Fibroblast of the aortic adventitia (primary cell): Measurements from ENCODE around the gene ZNF423. TPM values are rescaled to one million over a fixed set of nuclear protein-coding genes. Genes with fewer than 3 reads are reported as not detected.

Experiments used
- DNase-seq: peaks from one replicate; pipeline ENCODE4 v3.0.0-alpha.2; 2010; ENCODE audit warnings: low read depth
- H3K4me3 ChIP-seq: 2 replicates; pipeline ENCODE4 v1.5.1; 2011; ENCODE audit warnings: low read depth, mild to moderate bottlenecking, control low read depth, low read length, moderate library complexity
- total RNA-seq: library from RNA; depleted of rRNA; stranded (reverse); fragments of >200 nt; gene quantifications from 2 replicates; pipeline ENCODE4 v1.2.3, GENCODE V29; 2012; ENCODE audit warnings: low replicate concordance
- TF ChIP-seq, protein P1 (sequence below): IDR thresholded peaks from 2 replicates; pipeline ENCODE4 v1.5.1; 2011; ENCODE audit warnings: mild to moderate bottlenecking, low read length, control low read depth, inconsistent platforms; ENCODE audit not compliant: insufficient read depth

ZNF423 gene
- total RNA-seq, 1 donor, result 13.5 TPM

DNA sequence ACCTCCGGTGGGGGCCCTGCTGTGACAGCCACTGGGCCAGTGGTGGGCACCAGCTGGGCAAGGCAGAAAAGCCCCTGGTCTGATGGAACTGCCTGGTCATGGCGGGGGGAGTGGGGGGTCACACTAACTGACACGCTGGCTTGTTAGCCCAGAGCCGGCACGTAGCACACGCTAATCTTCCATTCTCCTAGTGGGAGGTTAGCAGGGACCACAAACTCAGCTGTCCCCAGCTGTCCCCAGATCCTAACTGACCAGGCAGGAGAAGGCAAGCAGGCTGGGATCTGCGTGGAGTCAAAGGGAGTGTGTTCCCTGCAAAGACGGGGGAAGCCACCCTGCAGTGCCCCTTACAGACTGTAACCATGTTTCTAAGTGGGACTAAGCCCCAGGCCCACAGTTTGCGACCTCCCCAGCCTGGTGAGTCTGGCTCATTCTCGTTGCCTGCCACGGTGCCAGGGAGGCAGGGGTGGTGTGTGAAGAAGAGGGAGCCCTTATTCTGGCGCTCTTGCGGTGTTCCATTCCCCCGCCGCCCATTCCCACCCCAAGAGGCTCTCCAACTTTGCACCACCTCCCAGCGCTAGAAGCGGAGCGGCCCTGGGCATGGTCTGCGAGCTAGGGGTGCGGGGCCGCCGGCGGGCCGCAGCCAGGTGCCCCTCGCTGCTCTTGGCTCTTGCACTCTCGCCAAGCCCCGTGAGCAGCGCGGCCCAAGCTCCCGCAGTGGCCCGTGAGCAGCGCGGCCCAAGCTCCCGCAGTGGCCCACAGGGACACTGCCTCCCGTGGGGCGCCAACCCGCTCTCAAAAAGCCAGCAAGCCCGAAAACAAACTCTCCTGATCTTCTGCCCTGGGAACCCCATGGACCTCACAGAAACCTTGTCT lies 12.1 kb upstream of the ZNF423 start:
- H3K4me3 ChIP-seq, result no peak overlapping the region
- TF ChIP-seq, protein P1, sequence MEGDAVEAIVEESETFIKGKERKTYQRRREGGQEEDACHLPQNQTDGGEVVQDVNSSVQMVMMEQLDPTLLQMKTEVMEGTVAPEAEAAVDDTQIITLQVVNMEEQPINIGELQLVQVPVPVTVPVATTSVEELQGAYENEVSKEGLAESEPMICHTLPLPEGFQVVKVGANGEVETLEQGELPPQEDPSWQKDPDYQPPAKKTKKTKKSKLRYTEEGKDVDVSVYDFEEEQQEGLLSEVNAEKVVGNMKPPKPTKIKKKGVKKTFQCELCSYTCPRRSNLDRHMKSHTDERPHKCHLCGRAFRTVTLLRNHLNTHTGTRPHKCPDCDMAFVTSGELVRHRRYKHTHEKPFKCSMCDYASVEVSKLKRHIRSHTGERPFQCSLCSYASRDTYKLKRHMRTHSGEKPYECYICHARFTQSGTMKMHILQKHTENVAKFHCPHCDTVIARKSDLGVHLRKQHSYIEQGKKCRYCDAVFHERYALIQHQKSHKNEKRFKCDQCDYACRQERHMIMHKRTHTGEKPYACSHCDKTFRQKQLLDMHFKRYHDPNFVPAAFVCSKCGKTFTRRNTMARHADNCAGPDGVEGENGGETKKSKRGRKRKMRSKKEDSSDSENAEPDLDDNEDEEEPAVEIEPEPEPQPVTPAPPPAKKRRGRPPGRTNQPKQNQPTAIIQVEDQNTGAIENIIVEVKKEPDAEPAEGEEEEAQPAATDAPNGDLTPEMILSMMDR, result no peak
- DNase-seq, result no peak

DNA sequence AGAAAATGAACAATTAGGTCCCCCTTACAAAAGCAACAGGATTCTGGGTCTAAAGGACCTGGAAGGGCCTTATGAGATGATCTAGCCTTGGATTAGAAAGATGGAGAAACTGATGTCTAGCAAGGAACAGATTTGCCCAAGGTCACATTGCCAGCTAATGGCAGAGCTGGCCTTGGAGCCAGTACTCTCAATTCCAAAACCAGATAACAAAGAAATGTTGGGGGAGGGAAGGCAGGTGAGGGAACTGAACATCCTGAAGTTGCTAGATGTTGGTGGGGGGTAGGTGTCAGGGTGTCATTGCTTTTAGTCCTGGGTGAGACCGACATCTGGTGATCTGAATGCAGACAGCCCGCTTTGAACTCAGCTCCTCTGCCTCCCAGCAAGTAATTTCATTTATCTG lies 11.3 kb upstream of the ZNF423 start:
- no peak overlapping the region for H3K4me3 ChIP-seq
- DNase-seq, result no peak
- TF ChIP-seq, protein P1, result no peak

DNA sequence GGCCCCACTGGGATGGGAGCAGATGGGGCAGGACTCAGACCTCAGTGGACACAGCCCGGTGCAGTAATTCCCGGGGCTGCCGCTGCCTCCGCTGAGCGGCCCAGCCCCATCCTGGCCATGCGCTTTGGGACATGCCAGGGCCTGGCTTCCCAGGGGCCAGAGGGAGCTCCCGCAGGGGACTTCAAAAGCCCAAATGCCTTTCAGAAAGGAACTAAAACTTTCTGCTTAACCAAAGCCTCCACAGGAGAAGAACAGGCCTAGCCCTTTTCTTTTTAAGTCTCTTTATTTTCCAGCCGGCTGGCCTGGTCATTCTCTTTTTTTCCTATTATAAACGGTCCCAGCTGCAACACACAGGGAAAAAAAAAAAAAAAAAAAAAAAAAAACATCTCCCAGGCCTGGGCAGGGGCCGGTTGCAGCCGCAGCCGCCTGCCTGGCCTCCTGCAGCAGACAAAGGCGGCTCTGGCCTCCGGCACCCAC lies 10.7 kb upstream of the ZNF423 start:
- TF ChIP-seq, protein P1, result no peak
- DNase-seq, result no peak
- no peak overlapping the region for H3K4me3 ChIP-seq

DNA sequence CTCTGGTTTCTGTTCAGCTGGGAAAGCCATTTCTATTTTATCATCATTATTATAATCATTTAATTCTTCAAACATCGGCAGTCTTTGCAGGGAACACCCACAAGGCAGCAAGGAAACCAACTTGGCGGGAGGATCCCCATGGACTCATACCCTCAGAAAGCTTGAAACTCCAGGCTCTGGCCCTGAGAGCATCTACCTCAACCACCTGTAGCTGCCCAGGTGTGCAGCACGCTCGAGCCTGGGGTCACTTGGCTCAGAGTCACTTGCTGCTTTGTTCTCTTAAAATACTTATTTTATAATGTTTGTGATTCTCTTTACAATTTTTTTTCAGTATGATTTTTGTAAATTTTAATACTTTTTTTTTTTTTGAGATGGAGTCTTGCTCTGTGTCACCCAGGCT lies 6.8 kb upstream of the ZNF423 start:
- no peak overlapping the region for H3K4me3 ChIP-seq
- no peak for DNase-seq
- TF ChIP-seq, protein P1, result no peak

DNA sequence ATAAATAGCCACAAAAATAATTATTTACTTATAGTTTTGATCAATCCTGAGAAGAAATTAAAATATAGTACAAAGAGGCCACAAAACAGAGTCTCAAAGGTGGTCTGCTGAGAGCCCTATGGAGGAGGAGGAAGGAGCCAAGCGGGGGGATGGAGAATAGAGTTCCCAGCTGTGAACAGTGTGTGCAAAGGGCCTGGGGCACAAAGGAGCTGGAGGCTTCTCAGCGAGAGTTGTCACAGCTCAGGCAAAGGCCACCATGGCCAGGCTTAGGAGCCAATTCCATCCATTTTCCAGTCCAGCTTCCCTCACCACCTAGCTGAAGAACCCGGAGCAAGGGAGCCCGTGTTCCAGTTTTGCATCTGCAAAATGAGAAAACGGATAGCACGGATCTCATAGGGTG lies 5.4 kb upstream of the ZNF423 start:
- no peak for DNase-seq
- TF ChIP-seq, protein P1, result no peak

DNA sequence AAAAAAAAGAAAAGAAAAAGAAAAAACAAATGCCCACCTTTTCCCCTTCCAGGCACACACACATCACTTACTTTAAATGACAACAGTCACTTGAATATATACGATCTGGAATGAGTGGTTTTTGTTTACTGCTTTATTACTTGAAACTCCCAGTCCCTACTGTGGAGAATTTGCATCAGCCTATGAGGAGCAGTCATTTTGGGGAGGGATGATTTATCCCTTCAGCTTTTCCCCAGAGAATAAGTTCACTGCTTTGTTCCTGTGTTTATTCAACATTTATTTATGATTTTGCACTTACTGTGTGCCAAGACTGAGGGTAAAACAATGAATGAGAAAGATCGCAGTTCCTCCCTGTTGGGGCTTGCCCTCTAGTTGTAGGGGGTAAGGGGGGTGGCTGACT lies 4.7 kb upstream of the ZNF423 start:
- no peak for DNase-seq
- H3K4me3 ChIP-seq, result no peak overlapping the region
- TF ChIP-seq, protein P1, result no peak

More for the DNA sequence above, 5.4 kb upstream of the ZNF423 start:
- H3K4me3 ChIP-seq, result no peak overlapping the region
